Fibroblast of the conjunctiva (primary cell): ENCODE data around the gene SLC22A2.

ENCODE experiments used
- DNase-seq: peaks from one replicate; pipeline ENCODE4 v3.0.0-alpha.2; 2010; ENCODE audit warnings: low read depth

Gene SLC22A2

GRCh38 chr6:160207618-160208017, 51.0 kb downstream of the SLC22A2 start:
- no peak for DNase-seq

GRCh38 chr6:160204710-160205109, 53.9 kb downstream of the SLC22A2 start:
- DNase-seq, result no peak

- DNase-seq, result no peak
Measured at GRCh38 chr6:160203953-160204352, 54.7 kb downstream of the SLC22A2 start.

- no peak for DNase-seq
Measured at GRCh38 chr6:160203522-160203921, 55.1 kb downstream of the SLC22A2 start.

- no peak for DNase-seq
Measured at GRCh38 chr6:160203076-160203475, 55.5 kb downstream of the SLC22A2 start.

GRCh38 chr6:160202411-160202810, 56.2 kb downstream of the SLC22A2 start:
- DNase-seq, result no peak

- DNase-seq, result no peak
Measured at GRCh38 chr6:160201061-160201460, 57.6 kb downstream of the SLC22A2 start.

GRCh38 chr6:160198606-160199211, 59.9 kb downstream of the SLC22A2 start:
- no peak for DNase-seq

GRCh38 chr6:160197662-160198061, 61.0 kb downstream of the SLC22A2 start:
- no peak for DNase-seq

- DNase-seq, result no peak
Measured at GRCh38 chr6:160194808-160195207, 63.8 kb downstream of the SLC22A2 start.

- no peak for DNase-seq
Measured at GRCh38 chr6:160192840-160193239, 65.8 kb downstream of the SLC22A2 start.

- DNase-seq, result no peak
Measured at GRCh38 chr6:160190973-160191372, 67.6 kb downstream of the SLC22A2 start.

- no peak for DNase-seq
Measured at GRCh38 chr6:160190081-160190480, 68.5 kb downstream of the SLC22A2 start.

- DNase-seq, result no peak
Measured at GRCh38 chr6:160188773-160189172, 69.8 kb downstream of the SLC22A2 start.

GRCh38 chr6:160180706-160181105, 77.9 kb downstream of the SLC22A2 start:
- DNase-seq, result no peak

GRCh38 chr6:160178271-160178670, 80.3 kb downstream of the SLC22A2 start:
- peak; percentile 23 for DNase-seq

GRCh38 chr6:160177220-160177619, 81.4 kb downstream of the SLC22A2 start:
- no peak for DNase-seq

- no peak for DNase-seq
Measured at GRCh38 chr6:160174681-160175080, 83.9 kb downstream of the SLC22A2 start.

- no peak for DNase-seq
Measured at GRCh38 chr6:160173806-160174527, 84.7 kb downstream of the SLC22A2 start.

GRCh38 chr6:160172704-160173103, 85.9 kb downstream of the SLC22A2 start:
- no peak for DNase-seq

GRCh38 chr6:160170018-160170680, 88.5 kb downstream of the SLC22A2 start:
- DNase-seq, result no peak

GRCh38 chr6:160167604-160168399, 90.8 kb downstream of the SLC22A2 start:
- no peak for DNase-seq
